ENCODE data around the gene DNALI1. TPM values are rescaled to one million over a fixed set of nuclear protein-coding genes. Genes with fewer than 3 reads are reported as not detected.

The DNALI1 gene
- total and polyA plus RNA-seq, 2 of the 4 experiments (the other 2 are of a cell fraction): 9.1 to 10.1 TPM

- Histone ChIP-seq H3K23ac (ENCODE audit: low read depth, low read length) (no peak overlapping the region), H3K9me1 (ENCODE audit: insufficient read depth, low read length) (no peaks in the 10 kb centered on the region), H3K4me2 (ENCODE audit: low read depth, low read length) (no peak overlapping the region), H4K20me1 (ENCODE audit: insufficient read depth, low read length) (no peaks in the 10 kb centered on the region), H3K4me3 (ENCODE audit: insufficient read depth, low read depth, low read length) (no peak overlapping the region), H3K27ac (ENCODE audit: insufficient read depth, low read length) (no peak overlapping the region), H2BK20ac (ENCODE audit: low read depth, low read length) (no peak overlapping the region), H3K9ac (ENCODE audit: low read depth, low read length) (no peak overlapping the region), H3K36me3 (ENCODE audit: control insufficient read depth, insufficient read depth, low read length) (peaks cover 42% of the 10 kb centered on the region), H2AK9ac (replicated peaks; ENCODE audit: low read depth, low read length, poor library complexity) (no peak overlapping the region), H2BK5ac (ENCODE audit: low read depth, low read length, poor library complexity, severe bottlenecking) (no peak overlapping the region), H3K14ac (replicated peaks; ENCODE audit: low read depth, low read length) (no peak overlapping the region), H3K9me3 (ENCODE audit: control insufficient read depth, insufficient read depth, low read length) (no peaks in the 10 kb centered on the region), H3K4ac (ENCODE audit: low read depth, low read length) (no peak overlapping the region), H2BK120ac (ENCODE audit: low read depth, low read length) (no peak overlapping the region), H4K5ac (ENCODE audit: low read depth, low read length) (no peak overlapping the region), H3K79me1 (ENCODE audit: low read depth in 1 of 2, low read length in 2 of 2) (peaks cover 8 to 9% of the 10 kb centered on the region in 2 experiments; a peak in 2 of 4 replicates), H3K56ac (ENCODE audit: extremely low read depth, insufficient read depth, low read length) (no peak overlapping the region), H3K18ac (ENCODE audit: low read depth, low read length) (no peak overlapping the region), H3K4me1 (ENCODE audit: control insufficient read depth, insufficient read depth, low read length) (no peaks in the 10 kb centered on the region), H2AK5ac (ENCODE audit: low read depth, low read length) (no peak overlapping the region), H4K8ac (ENCODE audit: low read depth in 2 of 2, low read length in 2 of 2) (no peak overlapping the region), H4K91ac (ENCODE audit: insufficient read depth, low read depth, low read length) (no peak overlapping the region), H2BK15ac (ENCODE audit: low read depth, low read length) (no peak overlapping the region), H2AFZ (replicated peaks; ENCODE audit: low read length, poor library complexity) (no peak overlapping the region), H3K27me3 (ENCODE audit: control insufficient read depth, insufficient read depth, low read length) (no peaks in the 10 kb centered on the region)
- DNase-seq (no peak), ATAC-seq (ENCODE audit: low read depth) (no peak)
- intact Hi-C loops (cut with micrococcal nuclease) (no loop called here), in situ Hi-C loops (cut with MboI; ENCODE audit: low sequenced_read_pairs) (no loop called here), dilution Hi-C loops (cut with HindIII; ENCODE audit: low sequenced_read_pairs, unreplicated experiment) (no loop called here)
- CTCF ChIA-PET: no interaction called here
- POLR2A ChIA-PET (ENCODE audit: unreplicated experiment): no interaction called here
- WGBS, 2 experiments (ENCODE audit: extremely low coverage in 2 of 2, insufficient read length in 1 of 2): 100% methylated on average over 1 of the region's 3 CpGs; no CpG with 5 or more reads in 1 of the 2 experiments
- TF ChIP-seq CTCF (conservative IDR thresholded peaks at IDR 0.05; ENCODE audit: low read depth, low read length) (no peak), RFX5 (IDR thresholded peaks at IDR 0.05; ENCODE audit: low read depth, low read length) (no peak), BHLHE40 (IDR thresholded peaks at IDR 0.05; ENCODE audit: low read depth, low read length) (no peak), RAD21 (IDR thresholded peaks at IDR 0.05; ENCODE audit: low read length) (no peak), USF2 (IDR thresholded peaks at IDR 0.05; ENCODE audit: low read depth, low read length) (no peak), MAZ (IDR thresholded peaks at IDR 0.05; ENCODE audit: borderline replicate concordance, low read depth, low read length) (no peak)
- no TSS peak for BruUV-seq (replicated peaks)
These were observed 10.3 kb downstream of the DNALI1 start for GRCh38 chr1:37567023-37567422.

Measured in IMR-90 (cell line).